ENCODE results near the gene SLC43A2.

Gene SLC43A2

GRCh38 chr17:1623057-1623630 lies 5.5 kb downstream of the SLC43A2 start:
- no peak for DNase-seq (ENCODE audit: low spot score)

- no peak for DNase-seq (ENCODE audit: low spot score)
Measured at GRCh38 chr17:1621273-1621954, 7.2 kb downstream of the SLC43A2 start.

GRCh38 chr17:1620486-1620885 lies 8.1 kb downstream of the SLC43A2 start:
- DNase-seq (ENCODE audit: low spot score) = no peak

- no peak for DNase-seq (ENCODE audit: low spot score)
Measured at GRCh38 chr17:1617620-1618174, 10.9 kb downstream of the SLC43A2 start.

- no peak for DNase-seq (ENCODE audit: low spot score)
Measured at GRCh38 chr17:1616101-1616500, 12.5 kb downstream of the SLC43A2 start.

GRCh38 chr17:1612400-1612799 lies 16.2 kb downstream of the SLC43A2 start:
- DNase-seq (ENCODE audit: low spot score) = no peak

- DNase-seq (ENCODE audit: low spot score) = no peak
Measured at GRCh38 chr17:1611715-1612114, 16.9 kb downstream of the SLC43A2 start.

- DNase-seq (ENCODE audit: low spot score) = no peak
Measured at GRCh38 chr17:1608676-1609075, 20.0 kb downstream of the SLC43A2 start.

- DNase-seq (ENCODE audit: low spot score) = no peak
Measured at GRCh38 chr17:1607971-1608320, 20.7 kb downstream of the SLC43A2 start.

GRCh38 chr17:1606352-1606985 lies 22.2 kb downstream of the SLC43A2 start:
- DNase-seq (ENCODE audit: low spot score) = no peak

- DNase-seq (ENCODE audit: low spot score) = no peak
Measured at GRCh38 chr17:1605681-1606351, 22.8 kb downstream of the SLC43A2 start.

- DNase-seq (ENCODE audit: low spot score) = no peak
Measured at GRCh38 chr17:1604831-1605528, 23.7 kb downstream of the SLC43A2 start.

- DNase-seq (ENCODE audit: low spot score) = no peak
Measured at GRCh38 chr17:1601571-1601970, 27.1 kb downstream of the SLC43A2 start.

- DNase-seq (ENCODE audit: low spot score) = no peak
Measured at GRCh38 chr17:1598399-1599095, 30.1 kb downstream of the SLC43A2 start.

GRCh38 chr17:1597861-1598342 lies 30.7 kb downstream of the SLC43A2 start:
- DNase-seq (ENCODE audit: low spot score) = no peak

- DNase-seq (ENCODE audit: low spot score) = no peak
Measured at GRCh38 chr17:1593630-1593931, 35.1 kb downstream of the SLC43A2 start.

- no peak for DNase-seq (ENCODE audit: low spot score)
Measured at GRCh38 chr17:1592751-1593629, 35.6 kb downstream of the SLC43A2 start.

GRCh38 chr17:1591474-1592090 lies 37.1 kb downstream of the SLC43A2 start:
- DNase-seq (ENCODE audit: low spot score) = no peak

GRCh38 chr17:1590747-1591473 lies 37.7 kb downstream of the SLC43A2 start:
- DNase-seq (ENCODE audit: low spot score) = no peak

Measured in AG08396 (cell line).